Measurements from ENCODE around the gene ANXA2. TPM values are rescaled to one million over a fixed set of nuclear protein-coding genes. Genes with fewer than 3 reads are reported as not detected.
A peak's percentile ranks its signal among the peaks of the same experiment; 100 is the strongest.

Gene ANXA2
- total and polyA plus RNA-seq, 4 donors, result 699 to 1,029 (median 797) TPM

GRCh38 chr15:60373327-60373726, 24.5 kb downstream of the ANXA2 start:
- WGBS, 2 donors, result 71 to 76% methylated on average over 3 of the region's 3 CpGs
- intact Hi-C loops (cut with DNase I), result no loop called here
- Histone ChIP-seq H3K36me3 (ENCODE audit: control insufficient read depth in 1 of 2, insufficient read depth in 2 of 2, low read length in 1 of 2) (peaks cover 0 to 5% of the 10 kb centered on the region in 2 donors), H3K27ac (ENCODE audit: low read depth in 1 of 2, low read length in 2 of 2) (peak overlapping the region; percentile 92 to 100), H3K4me3 (ENCODE audit: low read length in 2 of 2) (no peak overlapping the region), H3K4me1 (ENCODE audit: control insufficient read depth in 1 of 2, insufficient read depth in 2 of 2, low read length in 2 of 2) (peaks cover 15 to 38% of the 10 kb centered on the region in 2 donors), H3K9me3 (ENCODE audit: control insufficient read depth, low read length) (no peaks in the 10 kb centered on the region), H3K27me3 (ENCODE audit: control insufficient read depth in 1 of 2, insufficient read depth in 2 of 2, low read length in 1 of 2) (no peaks in the 10 kb centered on the region)
- ATAC-seq (ENCODE audit: low FRiP score), result no peak
- no peak for DNase-seq

- DNase-seq, result no peak
- Histone ChIP-seq H3K9me3 (ENCODE audit: control insufficient read depth, low read length) (no peaks in the 10 kb centered on the region), H3K36me3 (ENCODE audit: control insufficient read depth in 1 of 2, insufficient read depth in 2 of 2, low read length in 1 of 2) (peaks cover 0 to 5% of the 10 kb centered on the region in 2 donors), H3K4me1 (ENCODE audit: control insufficient read depth in 1 of 2, insufficient read depth in 2 of 2, low read length in 2 of 2) (peaks cover 15 to 38% of the 10 kb centered on the region in 2 donors), H3K27ac (ENCODE audit: low read depth in 1 of 2, low read length in 2 of 2) (peak overlapping the region; percentile 100), H3K27me3 (ENCODE audit: control insufficient read depth in 1 of 2, insufficient read depth in 2 of 2, low read length in 1 of 2) (no peaks in the 10 kb centered on the region), H3K4me3 (ENCODE audit: low read length in 2 of 2) (no peak overlapping the region)
- ATAC-seq (ENCODE audit: low FRiP score), result no peak
- intact Hi-C loops (cut with DNase I), result no loop called here
- WGBS, 2 donors, result 78 to 87% methylated on average over 1 of the region's 1 CpG
Measured at GRCh38 chr15:60372756-60373155, 25.0 kb downstream of the ANXA2 start.

GRCh38 chr15:60372227-60372626, 25.6 kb downstream of the ANXA2 start:
- WGBS, 2 donors, result 81 to 89% methylated on average over 4 of the region's 4 CpGs
- ATAC-seq (ENCODE audit: low FRiP score) (no peak), DNase-seq (no peak)
- intact Hi-C loops (cut with DNase I), result no loop called here
- no peaks in the 10 kb centered on the region for H3K27me3 ChIP-seq (ENCODE audit: control insufficient read depth in 1 of 2, insufficient read depth in 2 of 2, low read length in 1 of 2)
- H3K9me3 ChIP-seq (ENCODE audit: control insufficient read depth, low read length), result no peaks in the 10 kb centered on the region
- peaks cover 0 to 5% of the 10 kb centered on the region in 2 donors for H3K36me3 ChIP-seq (ENCODE audit: control insufficient read depth in 1 of 2, insufficient read depth in 2 of 2, low read length in 1 of 2)
- no peak overlapping the region for H3K4me3 ChIP-seq (ENCODE audit: low read length in 2 of 2)
- H3K27ac ChIP-seq (ENCODE audit: low read depth in 1 of 2, low read length in 2 of 2), result peak overlapping the region; percentile 100
- peaks cover 15 to 38% of the 10 kb centered on the region in 2 donors for H3K4me1 ChIP-seq (ENCODE audit: control insufficient read depth in 1 of 2, insufficient read depth in 2 of 2, low read length in 2 of 2)

- DNase-seq, result peak; percentile 89 to 90
- Histone ChIP-seq H3K27ac (ENCODE audit: low read depth in 1 of 2, low read length in 2 of 2) (peak overlapping the region; percentile 92 to 100), H3K9me3 (ENCODE audit: control insufficient read depth, low read length) (no peaks in the 10 kb centered on the region), H3K4me1 (ENCODE audit: control insufficient read depth in 1 of 2, insufficient read depth in 2 of 2, low read length in 2 of 2) (peaks cover 15 to 38% of the 10 kb centered on the region in 2 donors), H3K27me3 (ENCODE audit: control insufficient read depth in 1 of 2, insufficient read depth in 2 of 2, low read length in 1 of 2) (no peaks in the 10 kb centered on the region), H3K36me3 (ENCODE audit: control insufficient read depth in 1 of 2, insufficient read depth in 2 of 2, low read length in 1 of 2) (peaks cover 0 to 3% of the 10 kb centered on the region in 2 donors), H3K4me3 (ENCODE audit: low read length in 2 of 2) (no peak overlapping the region)
- intact Hi-C loops (cut with DNase I), result no loop called here
- 5 to 7% methylated on average over 20 of the region's 20 CpGs for WGBS, 2 donors
- peak; percentile 88 for ATAC-seq (ENCODE audit: low FRiP score)
Measured at GRCh38 chr15:60371175-60372051, 26.4 kb downstream of the ANXA2 start.

- Histone ChIP-seq H3K4me1 (ENCODE audit: control insufficient read depth in 1 of 2, insufficient read depth in 2 of 2, low read length in 2 of 2) (peaks cover 15 to 38% of the 10 kb centered on the region in 2 donors), H3K36me3 (ENCODE audit: control insufficient read depth in 1 of 2, insufficient read depth in 2 of 2, low read length in 1 of 2) (peaks cover 0 to 2% of the 10 kb centered on the region in 2 donors)
- intact Hi-C loops (cut with DNase I), result no loop called here
Measured at GRCh38 chr15:60370869-60371136, 27.0 kb downstream of the ANXA2 start.

GRCh38 chr15:60370105-60370868, 27.5 kb downstream of the ANXA2 start:
- WGBS, 2 donors, result 53 to 59% methylated on average over 9 of the region's 9 CpGs
- ATAC-seq (ENCODE audit: low FRiP score) (peak; percentile 3), DNase-seq (no peak)
- H3K4me1 ChIP-seq (ENCODE audit: control insufficient read depth in 1 of 2, insufficient read depth in 2 of 2, low read length in 2 of 2), result peaks cover 15 to 33% of the 10 kb centered on the region in 2 donors
- no peaks in the 10 kb centered on the region for H3K9me3 ChIP-seq (ENCODE audit: control insufficient read depth, low read length)
- no peaks in the 10 kb centered on the region for H3K27me3 ChIP-seq (ENCODE audit: control insufficient read depth in 1 of 2, insufficient read depth in 2 of 2, low read length in 1 of 2)
- peaks cover 0 to 2% of the 10 kb centered on the region in 2 donors for H3K36me3 ChIP-seq (ENCODE audit: control insufficient read depth in 1 of 2, insufficient read depth in 2 of 2, low read length in 1 of 2)
- intact Hi-C loops (cut with DNase I), result no loop called here
- no peak overlapping the region for H3K4me3 ChIP-seq (ENCODE audit: low read length in 2 of 2)
- H3K27ac ChIP-seq (ENCODE audit: low read depth in 1 of 2, low read length in 2 of 2), result peak overlapping the region; percentile 91 to 92

More at GRCh38 chr15:60370869-60371136, 27.0 kb downstream of the ANXA2 start:
- Histone ChIP-seq H3K27me3 (ENCODE audit: control insufficient read depth in 1 of 2, insufficient read depth in 2 of 2, low read length in 1 of 2) (no peaks in the 10 kb centered on the region), H3K9me3 (ENCODE audit: control insufficient read depth, low read length) (no peaks in the 10 kb centered on the region), H3K4me3 (ENCODE audit: low read length in 2 of 2) (no peak overlapping the region), H3K27ac (ENCODE audit: low read depth in 1 of 2, low read length in 2 of 2) (peak overlapping the region; percentile 91 to 92)
- DNase-seq (no peak), ATAC-seq (ENCODE audit: low FRiP score) (no peak)
- 35 to 39% methylated on average over 1 of the region's 1 CpG for WGBS, 2 donors

- no peaks in the 10 kb centered on the region for H3K27me3 ChIP-seq (ENCODE audit: control insufficient read depth in 1 of 2, insufficient read depth in 2 of 2, low read length in 1 of 2)
- no peak overlapping the region for H3K4me3 ChIP-seq (ENCODE audit: low read length in 2 of 2)
- peak overlapping the region; percentile 91 to 92 for H3K27ac ChIP-seq (ENCODE audit: low read depth in 1 of 2, low read length in 2 of 2)
- no peak for ATAC-seq (ENCODE audit: low FRiP score)
- no peak for DNase-seq
- WGBS, 2 donors, result 79 to 82% methylated on average over 5 of the region's 5 CpGs
- peaks cover 15 to 30% of the 10 kb centered on the region in 2 donors for H3K4me1 ChIP-seq (ENCODE audit: control insufficient read depth in 1 of 2, insufficient read depth in 2 of 2, low read length in 2 of 2)
- H3K36me3 ChIP-seq (ENCODE audit: control insufficient read depth in 1 of 2, insufficient read depth in 2 of 2, low read length in 1 of 2), result peaks cover 0 to 2% of the 10 kb centered on the region in 2 donors
- H3K9me3 ChIP-seq (ENCODE audit: control insufficient read depth, low read length), result no peaks in the 10 kb centered on the region
- intact Hi-C loops (cut with DNase I), result no loop called here
Measured at GRCh38 chr15:60369696-60370095, 28.1 kb downstream of the ANXA2 start.

GRCh38 chr15:60364612-60364924, 33.2 kb downstream of the ANXA2 start:
- intact Hi-C loops (cut with DNase I), result loop anchor here (5.0 kb wide), 3 partner anchors 33 to 78 kb away; partner anchors contain the start of gene ANXA2 (in 2 of the 2)
- ATAC-seq (ENCODE audit: low FRiP score) (no peak), DNase-seq (no peak)
- no peak overlapping the region for H3K4me3 ChIP-seq (ENCODE audit: low read length in 2 of 2)
- H3K36me3 ChIP-seq (ENCODE audit: control insufficient read depth in 1 of 2, insufficient read depth in 2 of 2, low read length in 1 of 2), result no peaks in the 10 kb centered on the region
- peaks cover 0 to 25% of the 10 kb centered on the region in 2 donors for H3K4me1 ChIP-seq (ENCODE audit: control insufficient read depth in 1 of 2, insufficient read depth in 2 of 2, low read length in 2 of 2)
- H3K27me3 ChIP-seq (ENCODE audit: control insufficient read depth in 1 of 2, insufficient read depth in 2 of 2, low read length in 1 of 2), result no peaks in the 10 kb centered on the region
- WGBS, 2 donors, result 86 to 92% methylated on average over 2 of the region's 2 CpGs
- no peak overlapping the region for H3K27ac ChIP-seq (ENCODE audit: low read depth in 1 of 2, low read length in 2 of 2)
- no peaks in the 10 kb centered on the region for H3K9me3 ChIP-seq (ENCODE audit: control insufficient read depth, low read length)

Data from aorta (tissue), 5 donors.